Right kidney (tissue), 1 donor: ENCODE measurements around the gene WRAP73.

Source experiments
- DNase-seq: peaks from one replicate; pipeline ENCODE4 v3.0.0-alpha.2; 2016

WRAP73 gene

GRCh38 chr1:3683197-3683596, 33.3 kb upstream of the WRAP73 start:
- no peak for DNase-seq

- no peak for DNase-seq
These were observed 32.2 kb upstream of the WRAP73 start for GRCh38 chr1:3681898-3682806.

- no peak for DNase-seq
These were observed 31.5 kb upstream of the WRAP73 start for GRCh38 chr1:3681231-3681897.

- DNase-seq = no peak
These were observed 30.8 kb upstream of the WRAP73 start for GRCh38 chr1:3680488-3681230.

GRCh38 chr1:3679799-3680453, 30.0 kb upstream of the WRAP73 start:
- no peak for DNase-seq

- DNase-seq = no peak
These were observed 29.2 kb upstream of the WRAP73 start for GRCh38 chr1:3679098-3679555.

- DNase-seq = no peak
These were observed 28.6 kb upstream of the WRAP73 start for GRCh38 chr1:3678361-3679097.

- DNase-seq = no peak
These were observed 27.6 kb upstream of the WRAP73 start for GRCh38 chr1:3677484-3677883.

GRCh38 chr1:3676581-3677470, 26.9 kb upstream of the WRAP73 start:
- no peak for DNase-seq

GRCh38 chr1:3675436-3675835, 25.5 kb upstream of the WRAP73 start:
- DNase-seq = no peak

- DNase-seq = peak; percentile 46
These were observed 24.5 kb upstream of the WRAP73 start for GRCh38 chr1:3674100-3675094.

GRCh38 chr1:3673381-3674099, 23.6 kb upstream of the WRAP73 start:
- DNase-seq = no peak

- no peak for DNase-seq
These were observed 23.1 kb upstream of the WRAP73 start for GRCh38 chr1:3672971-3673361.

- DNase-seq = no peak
These were observed 22.5 kb upstream of the WRAP73 start for GRCh38 chr1:3672231-3672970.

GRCh38 chr1:3671371-3672180, 21.7 kb upstream of the WRAP73 start:
- DNase-seq = peak; percentile 42

GRCh38 chr1:3670823-3671265, 20.9 kb upstream of the WRAP73 start:
- peak; percentile 3 for DNase-seq

- DNase-seq = no peak
These were observed 20.1 kb upstream of the WRAP73 start for GRCh38 chr1:3669971-3670431.
